ENCODE measurements around the gene MPV17L. TPM values are rescaled to one million over a fixed set of nuclear protein-coding genes. Genes with fewer than 3 reads are reported as not detected.
"Not testable (repeated sequence)": the region's sequence is repeated elsewhere in the genome, so short reads cannot be mapped to it uniquely, and the experiment has no call there.

Gene MPV17L
- polyA plus RNA-seq, 4 donors, result 6.2 to 12.1 (median 9.7) TPM

DNA sequence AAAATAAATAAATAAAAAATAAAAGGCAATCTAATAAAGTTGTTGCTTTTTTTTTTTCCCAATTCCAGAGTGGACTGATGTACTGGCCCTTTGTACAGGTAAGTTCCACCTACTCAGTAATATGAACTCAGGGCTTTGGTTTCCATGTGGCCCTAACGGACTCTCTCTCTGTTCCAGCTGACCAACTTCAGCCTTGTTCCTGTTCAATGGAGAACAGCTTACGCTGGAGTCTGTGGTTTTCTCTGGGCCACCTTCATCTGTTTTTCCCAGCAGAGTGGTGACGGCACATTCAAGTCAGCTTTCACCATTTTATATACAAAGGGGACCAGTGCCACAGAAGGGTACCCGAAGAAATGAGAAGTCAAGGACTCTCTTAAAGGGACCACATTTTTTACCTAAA, 12.2 kb downstream of the MPV17L start:
- not testable (repeated sequence) for DNase-seq (ENCODE audit: low read depth in 4 of 4, low spot score in 3 of 4)

- not testable (repeated sequence) for DNase-seq (ENCODE audit: low read depth in 4 of 4, low spot score in 3 of 4)
Measured at GRCh38 chr16:15409476-15409875, 13.9 kb downstream of the MPV17L start.

- DNase-seq (ENCODE audit: low read depth in 4 of 4, low spot score in 3 of 4), result no peak
Measured at GRCh38 chr16:15415511-15415985, 20.0 kb downstream of the MPV17L start.

DNA sequence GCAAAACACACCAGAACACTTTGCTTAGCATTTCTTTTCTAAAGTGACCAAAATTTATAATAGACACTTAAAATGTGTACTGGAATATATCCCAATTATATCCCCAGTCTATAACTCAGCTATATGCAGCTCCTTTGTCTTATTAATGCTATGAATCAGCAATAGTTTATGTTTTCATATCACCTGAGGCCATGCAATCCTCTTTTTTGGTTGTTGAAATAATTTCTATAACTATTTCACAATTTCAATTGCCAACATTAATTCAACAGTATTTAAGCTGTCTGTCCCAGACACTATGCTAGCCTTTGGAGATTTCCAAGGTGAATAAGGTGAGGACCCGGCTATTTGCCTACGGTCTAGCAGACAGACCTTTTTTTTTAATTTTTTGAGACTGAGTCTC, 21.6 kb downstream of the MPV17L start:
- DNase-seq (ENCODE audit: low read depth in 4 of 4, low spot score in 3 of 4), result no peak

GRCh38 chr16:15418206-15418605, 22.7 kb downstream of the MPV17L start:
- no peak for DNase-seq (ENCODE audit: low read depth in 4 of 4, low spot score in 3 of 4)

- not testable (repeated sequence) for DNase-seq (ENCODE audit: low read depth in 4 of 4, low spot score in 3 of 4)
Measured at GRCh38 chr16:15421696-15422095, 26.1 kb downstream of the MPV17L start.

DNA sequence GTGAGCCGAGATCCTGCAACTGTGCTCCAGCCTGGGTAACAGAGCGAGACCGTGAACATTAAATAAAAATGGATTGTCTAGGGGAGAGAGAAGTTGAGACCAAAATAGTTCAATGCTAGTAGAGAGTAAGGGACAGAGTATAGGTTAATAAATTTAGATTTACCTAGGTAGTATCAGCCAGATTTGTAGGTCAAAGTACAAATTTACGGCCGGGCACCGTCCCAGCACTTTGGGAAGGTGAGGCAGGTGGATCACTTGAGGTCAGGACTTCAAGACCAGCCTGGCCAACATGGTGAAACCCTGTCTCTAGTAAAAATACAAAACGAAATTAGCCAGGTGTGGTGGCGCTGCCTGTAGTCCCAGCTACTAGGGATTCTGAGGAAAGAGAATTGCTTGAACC, 26.7 kb downstream of the MPV17L start:
- DNase-seq (ENCODE audit: low read depth in 4 of 4, low spot score in 3 of 4), result no peak

DNA sequence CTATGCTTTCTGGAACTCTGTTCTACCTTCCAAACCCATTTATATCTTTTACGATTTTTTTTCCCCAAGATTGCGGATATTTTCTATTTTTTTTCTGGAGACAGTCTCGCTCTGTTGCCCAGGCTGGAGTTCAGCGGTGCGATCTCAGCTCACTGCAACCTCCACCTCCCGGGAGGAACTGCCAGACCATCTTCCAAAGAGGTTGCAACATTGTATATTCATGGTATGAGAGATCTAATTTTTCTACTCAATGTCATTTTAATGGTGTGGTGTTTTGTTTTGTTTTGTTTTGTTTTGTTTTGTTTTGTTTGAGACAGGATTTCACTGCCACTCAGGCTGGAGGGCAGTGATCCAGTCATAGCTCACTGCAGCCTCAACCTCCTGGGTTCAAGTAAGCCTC, 30.3 kb downstream of the MPV17L start:
- DNase-seq (ENCODE audit: low read depth in 4 of 4, low spot score in 3 of 4), result no peak

GRCh38 chr16:15426796-15427195, 31.2 kb downstream of the MPV17L start:
- DNase-seq (ENCODE audit: low read depth in 4 of 4, low spot score in 3 of 4), result no peak

DNA sequence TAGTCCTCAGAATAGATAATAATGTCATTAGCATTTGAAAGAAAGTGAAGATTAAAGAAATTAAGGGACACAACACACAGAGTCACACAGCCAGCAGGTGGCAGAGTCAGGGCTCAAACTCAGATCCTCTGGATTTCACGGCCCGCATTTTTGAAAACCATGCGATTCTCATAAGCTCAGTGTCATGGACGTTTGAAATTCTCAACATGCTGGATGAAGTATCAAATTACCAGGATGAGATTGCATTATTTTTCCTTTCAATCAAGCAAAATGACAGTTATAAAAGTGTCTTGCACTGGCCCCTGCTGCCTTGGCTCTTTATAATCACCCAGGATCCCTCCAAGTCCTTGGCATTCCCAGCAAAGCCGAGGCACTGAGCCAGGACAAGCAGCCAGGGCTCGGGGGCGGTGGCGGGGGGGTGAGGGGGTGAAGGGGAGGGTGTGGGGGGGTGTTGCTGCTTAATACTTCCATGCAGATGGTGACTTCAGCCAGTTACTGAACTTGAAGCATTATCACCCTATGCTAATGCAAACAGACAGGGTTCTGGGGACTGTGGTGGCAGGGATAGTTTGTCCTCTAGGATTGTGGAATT, 32.2 kb downstream of the MPV17L start:
- peak in 3 of 4 donors; percentile 38 to 50 (median 45) for DNase-seq (ENCODE audit: low read depth in 4 of 4, low spot score in 3 of 4)

GRCh38 chr16:15430884-15431283, 35.3 kb downstream of the MPV17L start:
- DNase-seq (ENCODE audit: low read depth in 4 of 4, low spot score in 3 of 4), result not testable (repeated sequence)

- no peak for DNase-seq (ENCODE audit: low read depth in 4 of 4, low spot score in 3 of 4)
Measured at GRCh38 chr16:15434079-15434424, 38.5 kb downstream of the MPV17L start.

- peak in 3 of 4 donors; percentile 46 to 67 (median 48) for DNase-seq (ENCODE audit: low read depth in 4 of 4, low spot score in 3 of 4)
Measured at GRCh38 chr16:15434425-15435215, 39.1 kb downstream of the MPV17L start, which contains the start of gene BMERB1. Gene BMERB1, plus strand, starts transcription at chr16:15434588. Its CDS starts 66 bp downstream, at chr16:15434654.

DNA sequence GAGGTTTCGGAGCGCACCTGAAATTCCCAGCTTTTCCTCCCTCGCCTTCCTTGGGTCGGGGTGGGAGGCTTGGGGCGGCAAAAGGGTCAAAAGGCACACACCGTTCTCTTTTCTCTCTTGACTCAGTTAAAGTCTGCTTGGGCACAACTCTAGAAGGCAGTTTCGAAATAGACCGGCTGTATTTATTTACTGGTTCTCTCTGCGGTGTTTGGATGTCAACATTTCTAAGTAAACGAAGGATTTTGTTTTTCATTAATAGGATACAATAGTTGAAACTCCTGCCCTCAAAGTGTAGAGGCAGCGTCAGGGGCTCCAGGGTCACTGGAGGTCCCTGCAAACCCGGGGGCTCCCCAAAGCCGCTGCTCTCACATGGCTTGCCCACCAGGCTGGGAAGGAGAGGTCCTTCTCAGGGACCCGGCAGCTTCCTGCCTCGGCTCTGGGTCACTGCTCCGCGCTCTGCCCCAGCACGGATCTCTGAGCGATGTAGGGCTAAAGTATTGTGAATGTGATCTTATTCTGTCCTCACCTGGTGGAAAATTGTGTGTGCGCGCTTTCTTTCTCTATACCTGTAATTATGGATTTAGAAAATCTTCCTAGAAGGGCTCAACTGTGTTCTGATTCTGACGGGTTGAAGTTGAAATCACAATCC, 39.8 kb downstream of the MPV17L start:
- DNase-seq (ENCODE audit: low read depth in 4 of 4, low spot score in 3 of 4), result no peak

DNA sequence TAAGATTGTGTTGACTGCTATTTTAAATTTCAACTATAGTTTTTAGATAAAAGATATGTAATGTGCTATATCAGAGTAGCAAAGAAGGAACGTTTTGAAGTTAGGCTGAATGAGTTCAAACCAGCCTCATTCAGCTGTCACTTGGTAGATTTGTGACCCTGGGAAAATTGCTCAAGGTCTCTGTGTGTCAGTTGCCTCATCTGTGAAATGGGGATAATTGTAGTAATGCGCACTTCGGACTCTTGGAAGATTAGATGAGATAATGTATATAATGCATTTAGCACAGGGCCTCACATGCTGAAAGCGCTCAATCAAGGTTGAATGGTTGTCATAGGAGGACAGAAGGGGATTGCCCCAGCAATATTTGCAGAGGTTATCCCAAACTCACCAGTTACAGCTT, 43.5 kb downstream of the MPV17L start:
- DNase-seq (ENCODE audit: low read depth in 4 of 4, low spot score in 3 of 4), result no peak

DNA sequence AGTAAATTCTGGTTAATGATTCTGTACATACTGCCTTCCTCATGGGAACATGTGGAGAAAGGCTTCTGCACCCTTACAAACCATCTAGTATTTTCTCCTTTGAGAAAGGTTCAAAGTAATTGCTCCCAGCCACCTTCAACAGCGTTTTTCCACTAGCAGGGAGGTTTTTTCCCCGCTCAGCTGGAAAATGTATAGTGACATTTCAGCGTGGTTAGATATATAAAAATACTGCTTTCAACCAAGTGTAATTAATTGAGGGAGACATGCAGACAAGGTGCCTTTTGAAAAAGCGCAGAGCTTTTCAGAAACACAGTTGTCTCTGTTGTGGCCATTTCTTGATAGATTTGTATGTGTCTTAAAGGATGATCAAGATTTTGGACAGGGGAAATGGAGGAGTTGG, 44.0 kb downstream of the MPV17L start:
- DNase-seq (ENCODE audit: low read depth in 4 of 4, low spot score in 3 of 4), result no peak

DNA sequence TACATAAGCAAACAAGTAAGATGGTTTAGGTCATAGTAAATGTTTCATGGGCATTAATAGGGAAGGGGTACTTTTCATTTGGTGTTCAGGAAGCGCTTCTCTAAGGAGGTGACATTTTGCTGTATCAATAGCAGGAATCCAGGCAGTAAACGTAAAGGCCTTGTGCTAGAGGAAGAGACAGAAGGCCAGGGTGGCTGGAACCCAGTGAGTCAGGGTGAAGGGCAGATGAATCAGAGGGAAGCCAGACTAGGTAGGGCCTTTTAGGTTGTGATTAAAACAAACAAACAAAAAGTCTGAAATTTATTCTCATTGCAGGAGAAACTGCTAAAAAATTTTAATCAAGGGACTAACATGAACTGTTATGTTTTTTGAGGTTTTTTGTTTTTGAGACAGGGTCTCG, 45.3 kb downstream of the MPV17L start:
- DNase-seq (ENCODE audit: low read depth in 4 of 4, low spot score in 3 of 4), result no peak

DNA sequence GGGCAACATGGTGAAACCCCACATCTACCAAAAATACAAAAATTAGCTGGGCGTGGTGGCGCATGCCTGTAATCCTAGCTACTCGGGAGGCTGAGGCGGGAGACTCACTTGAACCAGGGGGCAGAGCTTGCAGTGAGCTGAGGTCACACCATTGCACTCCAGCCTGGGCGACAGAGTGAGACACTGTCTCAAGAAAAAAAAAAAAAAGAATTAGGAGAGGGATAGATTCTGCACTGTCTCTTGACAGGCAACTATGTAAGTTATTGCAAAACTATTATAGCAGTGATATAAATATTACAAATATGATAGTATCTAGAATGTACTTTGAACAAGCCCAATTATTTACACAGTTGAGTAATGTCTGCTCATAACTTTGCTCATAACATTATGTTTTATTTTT, 46.6 kb downstream of the MPV17L start:
- DNase-seq (ENCODE audit: low read depth in 4 of 4, low spot score in 3 of 4), result not testable (repeated sequence)

- no peak for DNase-seq (ENCODE audit: low read depth in 4 of 4, low spot score in 3 of 4)
Measured at GRCh38 chr16:15443753-15444152, 48.2 kb downstream of the MPV17L start.

- no peak for DNase-seq (ENCODE audit: low read depth in 4 of 4, low spot score in 3 of 4)
Measured at GRCh38 chr16:15444264-15444663, 48.7 kb downstream of the MPV17L start.

DNA sequence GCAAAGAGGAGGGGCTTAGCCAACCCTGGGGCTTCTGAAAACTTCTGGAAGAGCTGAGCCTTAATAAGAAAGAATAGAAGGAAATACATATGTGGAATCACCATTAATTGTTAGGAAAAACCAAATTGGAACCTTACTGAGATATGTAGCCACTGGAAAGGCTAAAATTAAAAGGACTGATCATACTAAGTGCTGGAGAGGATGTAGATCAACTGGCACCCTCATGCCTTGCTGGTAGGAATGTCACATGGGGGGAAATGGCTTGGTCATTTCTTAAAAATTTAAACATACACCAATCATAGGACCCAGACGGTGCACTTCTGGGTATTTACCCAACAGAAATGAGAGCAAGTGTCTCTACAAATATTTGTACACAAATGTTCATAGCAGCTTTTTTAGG, 49.9 kb downstream of the MPV17L start:
- no peak for DNase-seq (ENCODE audit: low read depth in 4 of 4, low spot score in 3 of 4)

DNA sequence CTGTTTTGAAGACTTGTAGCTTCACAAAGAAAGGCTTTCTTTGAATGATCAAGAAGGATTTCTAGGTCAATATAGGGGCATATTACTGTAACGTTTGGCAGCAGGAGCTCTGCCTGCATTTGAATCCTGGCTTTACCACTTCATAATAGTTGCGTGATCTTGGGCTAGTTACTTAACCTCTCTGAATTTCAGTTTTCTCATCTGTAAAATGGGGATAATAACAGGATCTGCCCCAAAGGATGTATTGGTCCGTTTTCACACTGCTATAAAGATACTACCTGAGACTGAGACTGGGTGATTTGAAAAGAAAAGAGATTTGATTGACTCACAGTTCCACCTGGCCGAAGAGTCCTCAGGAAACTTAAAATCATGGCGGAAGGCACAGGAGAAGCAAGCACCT, 51.3 kb downstream of the MPV17L start:
- DNase-seq (ENCODE audit: low read depth in 4 of 4, low spot score in 3 of 4), result no peak

Data from left renal pelvis (tissue), 4 donors.